Measurements from ENCODE around the gene CXCL3.
"Not testable (repeated sequence)": the region's sequence is repeated elsewhere in the genome, so short reads cannot be mapped to it uniquely, and the experiment has no call there.

CXCL3 gene

DNA sequence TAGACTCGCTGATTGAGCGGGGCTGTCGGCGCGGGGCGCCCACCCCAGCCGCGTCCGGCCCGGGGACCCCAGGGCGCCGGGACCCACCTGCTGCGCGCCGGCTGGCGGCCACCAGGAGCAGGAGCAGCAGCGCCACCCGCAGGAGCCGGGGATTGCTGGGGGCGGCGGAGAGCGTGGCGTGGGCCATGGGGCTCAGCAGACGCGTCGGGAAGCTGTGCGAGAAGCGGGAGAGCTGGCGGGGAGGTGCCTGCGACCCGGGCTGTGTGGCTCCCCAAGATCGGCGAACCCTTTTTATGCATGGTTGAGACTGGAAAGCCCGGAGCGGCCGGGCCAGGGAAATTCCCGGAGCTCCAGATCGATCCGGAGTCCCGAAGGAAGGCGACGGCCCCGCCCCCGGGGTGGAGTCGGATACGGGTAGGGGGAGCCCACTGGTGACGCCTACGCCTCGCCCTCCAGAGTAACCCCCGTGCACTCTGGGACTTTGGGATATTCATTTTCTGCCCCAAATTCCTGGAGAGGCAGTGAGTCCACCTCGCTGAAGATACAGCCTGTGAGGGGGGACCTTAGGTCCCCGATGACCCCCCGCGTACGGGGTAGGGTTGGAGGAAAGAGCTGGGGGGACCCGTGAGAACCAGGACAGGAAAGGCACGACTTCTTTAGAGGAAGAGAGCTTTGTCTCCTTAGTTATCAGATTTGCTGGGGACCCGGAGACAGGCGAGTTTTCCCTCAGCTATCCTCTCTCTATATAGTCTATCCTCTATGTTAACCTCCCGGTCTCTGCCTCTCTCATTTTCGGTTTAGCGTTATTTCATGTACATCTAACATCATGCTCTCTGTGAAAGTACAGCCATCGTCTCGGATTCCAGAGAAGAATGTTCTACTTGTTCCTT, at the start of gene CXCL3:
Gene CXCL3 (minus strand): TSS at position 265 of the 890 bp plus-strand sequence. CDS start 78 bp downstream, at position 187.
- DNase-seq (ENCODE audit: low read depth, low spot score), result no peak

DNA sequence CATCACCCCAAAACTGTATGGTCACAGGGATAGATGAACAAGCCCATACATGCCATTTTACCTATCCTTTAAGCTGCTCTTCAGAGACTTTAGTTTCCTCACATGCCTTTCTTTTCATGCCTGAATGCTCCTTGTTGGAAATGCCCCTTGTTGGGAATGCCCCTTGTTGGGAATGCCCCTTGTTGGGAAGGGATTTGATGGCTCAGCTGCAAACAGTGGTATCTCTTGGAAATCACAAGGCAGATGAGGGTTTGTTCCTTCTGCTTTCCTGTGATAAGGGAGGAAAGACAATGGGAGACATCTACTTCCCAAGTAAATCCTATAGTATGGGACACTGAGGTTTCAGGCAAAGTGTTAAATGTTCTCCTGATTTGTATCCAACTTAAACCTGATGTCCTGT, 49.0 kb upstream of the CXCL3 start:
- no peak for DNase-seq (ENCODE audit: low read depth, low spot score)

DNA sequence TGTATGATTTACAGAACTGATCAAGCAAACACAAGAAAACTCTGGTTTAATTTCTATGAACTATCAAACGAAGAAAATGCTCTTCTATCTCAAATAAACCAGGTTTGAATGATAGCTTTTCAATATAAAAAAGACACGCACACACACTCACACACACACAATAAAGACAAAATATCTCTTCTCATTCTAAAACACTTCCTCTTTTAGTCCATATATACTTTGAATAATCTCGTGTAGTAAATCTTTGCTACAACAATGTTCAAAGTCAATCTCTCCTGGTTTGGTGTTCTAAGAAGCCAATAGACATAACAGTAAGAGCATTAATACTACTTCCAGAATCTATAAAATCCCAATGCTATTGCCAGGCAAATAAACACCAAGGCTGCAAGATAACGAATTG, 47.2 kb upstream of the CXCL3 start:
- no peak for DNase-seq (ENCODE audit: low read depth, low spot score)

DNA sequence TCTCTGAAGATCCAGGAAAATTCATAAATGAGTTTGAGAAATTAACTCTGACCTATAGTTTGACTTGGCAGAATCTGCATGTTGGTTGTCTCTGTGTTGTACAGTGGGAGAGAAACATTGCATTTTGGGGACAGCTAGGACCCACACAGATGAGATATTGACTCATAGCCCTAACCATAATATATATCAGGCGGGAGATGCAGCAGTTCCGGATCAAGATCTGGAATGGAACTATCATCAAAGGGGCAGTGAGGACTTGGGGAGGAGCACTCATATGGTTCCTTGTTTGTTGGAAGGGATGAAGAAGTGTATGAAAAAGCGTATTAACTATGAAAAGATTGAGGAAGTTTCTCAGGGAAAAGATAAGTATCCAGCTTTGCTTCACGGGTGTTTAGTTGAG, 46.5 kb upstream of the CXCL3 start:
- no peak for DNase-seq (ENCODE audit: low read depth, low spot score)

DNA sequence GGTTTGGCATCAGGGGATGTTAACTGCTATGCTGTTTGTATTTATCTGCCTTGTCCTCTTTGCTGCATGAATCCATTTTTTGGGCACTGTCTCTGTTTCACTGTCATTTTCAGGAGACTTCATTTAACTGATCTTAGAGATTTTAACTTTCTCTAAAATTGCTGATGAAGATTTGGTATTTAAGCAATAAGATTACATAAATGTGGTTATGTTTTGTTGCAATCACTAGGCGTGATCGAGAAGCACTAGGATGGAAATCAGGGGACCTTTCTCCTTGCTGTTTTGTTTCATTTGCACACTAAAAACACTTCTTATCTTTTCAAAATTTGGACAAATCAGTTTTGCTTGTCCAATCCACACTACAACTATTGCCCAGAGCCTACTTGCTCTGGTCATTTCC, 45.1 kb upstream of the CXCL3 start:
- DNase-seq (ENCODE audit: low read depth, low spot score), result no peak

DNA sequence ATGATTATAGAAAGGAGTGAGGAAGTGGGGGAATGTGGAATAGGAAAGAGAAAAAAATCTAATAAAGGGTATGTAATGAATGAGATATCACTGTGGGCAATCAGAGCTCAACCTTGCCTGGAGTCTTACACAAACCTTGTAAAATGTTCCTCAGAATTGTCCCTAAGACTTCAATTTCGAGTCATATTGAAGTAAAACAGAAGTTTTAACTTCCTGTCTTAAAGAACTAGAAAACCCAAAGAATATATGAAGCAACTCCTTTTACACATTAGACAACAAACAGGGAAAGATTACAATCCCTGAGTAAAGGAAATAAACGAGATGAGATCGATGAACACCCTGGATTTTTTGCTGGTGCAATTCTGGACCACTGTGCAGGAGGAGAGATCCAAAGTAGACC, 42.5 kb upstream of the CXCL3 start:
- no peak for DNase-seq (ENCODE audit: low read depth, low spot score)

DNA sequence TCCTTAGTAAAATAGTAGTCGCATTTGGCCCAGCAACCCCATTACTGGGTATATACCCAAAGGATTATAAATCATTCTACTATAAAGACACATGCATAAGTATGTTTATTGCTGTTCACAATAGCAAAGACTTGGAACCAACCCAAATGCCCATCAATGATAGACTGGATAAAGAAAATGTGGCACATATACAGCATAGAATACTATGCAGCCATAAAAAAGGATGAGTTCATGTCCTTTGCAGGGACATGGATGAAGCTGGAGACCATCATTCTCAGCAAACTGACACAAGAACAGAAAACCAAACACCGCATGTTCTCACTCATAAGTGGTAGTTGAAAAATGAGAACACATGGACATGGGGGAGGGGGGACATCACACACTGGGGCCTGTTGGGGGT, 41.9 kb upstream of the CXCL3 start:
- not testable (repeated sequence) for DNase-seq (ENCODE audit: low read depth, low spot score)

DNA sequence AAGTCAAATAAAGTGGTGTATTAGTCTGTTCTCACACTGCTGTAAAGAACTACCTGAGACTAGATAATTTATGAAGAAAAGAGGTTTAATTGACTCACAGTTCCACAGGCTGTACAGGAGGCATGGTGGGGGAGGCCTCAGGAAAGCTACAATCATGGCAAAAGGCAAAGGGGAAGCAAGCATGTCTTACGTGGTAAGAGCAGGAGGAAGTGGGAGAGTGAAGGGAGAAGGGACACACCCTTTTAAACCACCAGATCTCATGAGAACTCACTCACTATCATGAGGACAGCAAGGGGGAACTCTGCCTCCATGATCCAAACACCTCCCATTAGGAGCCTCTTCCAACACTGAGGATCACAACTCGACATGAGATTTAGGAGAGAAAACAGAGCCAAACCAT, 40.5 kb upstream of the CXCL3 start:
- DNase-seq (ENCODE audit: low read depth, low spot score), result not testable (repeated sequence)

DNA sequence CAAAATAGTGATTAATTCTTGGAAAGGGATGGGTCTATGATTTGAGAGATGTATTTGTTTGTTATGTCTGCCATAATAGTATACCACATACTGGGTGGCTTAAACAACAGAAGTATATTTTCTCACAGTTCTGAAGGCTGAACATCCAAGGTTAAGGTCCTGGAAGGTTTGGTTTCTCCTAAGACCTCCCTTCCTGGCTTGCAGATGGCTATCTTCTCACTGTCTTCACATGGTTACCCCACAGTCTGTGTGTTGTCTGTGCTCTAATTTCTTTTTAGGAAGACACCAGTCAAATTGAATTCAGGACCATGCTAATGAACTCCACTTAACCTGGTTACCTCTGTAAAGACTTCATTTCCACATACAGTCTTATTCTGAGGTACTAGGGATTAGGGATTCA, 34.9 kb upstream of the CXCL3 start:
- DNase-seq (ENCODE audit: low read depth, low spot score), result no peak

DNA sequence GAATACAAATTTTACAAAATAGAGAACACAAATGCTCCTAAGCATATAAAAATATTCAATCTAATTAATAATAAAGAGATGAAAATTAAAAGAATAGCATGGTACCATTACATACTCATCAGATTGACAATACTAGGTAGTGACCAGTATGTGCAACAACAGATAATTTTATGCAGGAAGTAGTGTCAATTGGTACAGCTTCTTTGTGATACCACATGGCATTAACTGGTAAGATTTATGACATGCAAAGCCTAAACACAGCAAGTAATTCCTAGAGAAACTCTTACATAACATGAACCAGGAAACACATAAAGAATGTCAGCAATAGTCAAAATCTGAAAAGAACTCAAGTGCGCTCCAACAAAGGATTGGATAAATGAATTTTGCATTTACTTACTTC, 34.2 kb upstream of the CXCL3 start:
- no peak for DNase-seq (ENCODE audit: low read depth, low spot score)

DNA sequence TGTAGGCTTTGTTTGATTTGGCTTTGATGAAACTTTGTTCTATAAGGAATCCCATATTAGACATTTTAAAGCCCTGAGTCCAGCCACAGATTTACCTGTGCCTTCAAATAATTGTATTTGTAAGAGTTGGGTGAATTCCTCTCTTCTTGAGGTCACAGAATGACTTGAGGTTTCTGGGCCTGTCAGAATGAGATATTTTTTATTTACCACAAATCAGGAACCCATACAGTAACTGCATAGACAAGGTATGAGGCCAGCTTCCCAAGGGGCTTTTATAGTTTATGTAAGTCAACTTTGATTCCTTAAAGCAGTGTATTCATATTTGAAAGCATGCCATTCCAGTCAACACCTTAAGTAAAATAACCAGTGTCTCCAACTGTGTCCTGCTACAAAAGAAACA, 29.1 kb upstream of the CXCL3 start:
- DNase-seq (ENCODE audit: low read depth, low spot score), result no peak

DNA sequence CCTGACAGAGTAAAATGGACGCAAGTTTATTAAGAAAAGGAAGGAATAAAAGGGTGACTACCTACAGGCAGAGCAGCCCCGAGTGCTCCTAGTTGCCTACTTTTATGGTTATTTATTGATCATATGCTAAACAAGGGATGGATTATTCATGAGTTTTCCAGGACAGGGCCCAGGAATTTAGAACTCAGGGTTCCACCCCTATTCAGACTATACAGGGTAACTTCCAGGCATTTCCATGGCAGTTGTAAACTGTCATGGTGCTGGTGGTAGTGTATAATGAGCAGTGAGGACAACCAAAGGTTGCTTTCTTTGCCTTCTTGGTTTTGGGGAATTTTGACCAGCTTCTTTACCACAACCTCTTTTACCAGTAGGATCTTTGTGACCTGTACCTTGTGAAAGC, 27.7 kb upstream of the CXCL3 start:
- no peak for DNase-seq (ENCODE audit: low read depth, low spot score)

DNA sequence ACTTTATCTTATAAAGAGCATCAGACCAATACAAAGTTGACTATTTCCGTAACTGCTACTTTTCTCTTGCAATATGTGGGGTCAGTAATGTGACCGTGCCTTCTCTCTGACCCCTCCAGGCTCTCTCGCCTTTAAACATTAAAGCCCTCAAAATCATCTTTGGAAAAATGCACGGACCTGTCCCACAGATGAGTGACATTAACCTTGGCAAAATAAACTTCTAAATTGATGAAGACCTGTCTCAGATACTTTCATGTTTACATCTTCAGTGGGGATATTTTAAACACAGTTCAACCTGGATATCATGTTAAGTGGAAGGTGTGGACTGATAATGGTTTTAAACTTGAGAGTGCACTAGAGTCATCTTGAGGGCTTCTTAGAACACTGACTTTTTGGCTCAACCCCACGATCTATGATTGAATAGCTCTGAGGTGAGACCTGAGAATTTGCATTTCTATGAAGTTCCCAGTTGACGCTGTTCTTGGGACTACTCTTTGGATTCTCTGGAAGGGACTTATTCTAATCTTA, 26.7 kb upstream of the CXCL3 start:
- DNase-seq (ENCODE audit: low read depth, low spot score), result no peak

DNA sequence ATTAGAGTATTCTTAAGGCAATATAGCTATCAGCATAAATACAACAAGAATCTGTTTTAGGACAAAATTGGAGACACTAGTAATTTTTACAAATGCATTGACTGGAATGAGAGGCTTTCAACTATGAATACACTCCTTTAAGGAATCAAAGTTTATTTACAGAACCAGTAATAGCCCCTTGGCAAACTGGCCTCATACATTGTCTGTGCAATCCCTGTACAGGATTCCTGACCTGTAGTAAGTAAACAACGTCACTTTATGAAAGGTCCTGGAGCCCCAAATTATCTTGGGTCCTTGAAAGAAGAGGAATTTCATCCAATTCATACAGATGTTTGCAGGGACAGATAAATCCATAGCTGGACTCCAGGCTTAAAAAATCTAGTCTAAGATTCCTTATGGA, 25.4 kb upstream of the CXCL3 start:
- DNase-seq (ENCODE audit: low read depth, low spot score), result no peak

DNA sequence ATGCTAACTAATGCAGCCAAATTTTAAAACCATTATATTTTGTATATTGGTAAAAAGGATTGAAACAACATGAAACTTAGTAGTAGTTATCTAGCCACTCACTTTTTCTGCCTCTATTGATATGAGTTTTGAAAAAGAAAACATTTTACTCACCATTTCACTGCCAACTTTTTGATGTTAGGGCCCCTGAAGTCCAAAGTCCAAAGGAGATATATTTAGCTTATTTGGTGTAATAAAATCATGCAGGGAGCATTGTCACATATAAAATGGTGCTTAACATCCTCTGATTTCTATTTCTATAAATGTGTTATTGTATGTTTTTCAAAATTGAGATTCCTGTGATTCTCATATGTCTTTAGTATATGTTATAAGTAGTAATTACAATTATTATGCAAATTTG, 24.5 kb upstream of the CXCL3 start:
- no peak for DNase-seq (ENCODE audit: low read depth, low spot score)

DNA sequence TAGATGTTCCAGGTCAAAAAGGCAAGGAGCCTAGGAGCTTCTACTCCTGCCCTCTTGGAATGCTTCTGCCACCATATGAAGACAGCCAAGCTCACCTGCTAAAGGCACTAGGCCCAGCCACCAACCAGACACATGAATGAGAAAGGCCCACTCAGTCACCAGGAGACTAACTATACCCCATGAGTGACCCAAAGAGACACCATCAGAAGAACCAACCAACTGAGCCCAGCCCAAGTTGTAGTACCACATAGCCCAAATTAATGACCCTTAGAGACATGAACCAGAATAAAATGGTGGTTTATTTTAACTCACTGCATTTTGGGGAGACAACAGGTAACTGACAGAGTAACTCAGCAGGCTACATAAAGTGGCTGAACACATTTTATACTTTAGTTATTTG, 22.9 kb upstream of the CXCL3 start:
- no peak for DNase-seq (ENCODE audit: low read depth, low spot score)

DNA sequence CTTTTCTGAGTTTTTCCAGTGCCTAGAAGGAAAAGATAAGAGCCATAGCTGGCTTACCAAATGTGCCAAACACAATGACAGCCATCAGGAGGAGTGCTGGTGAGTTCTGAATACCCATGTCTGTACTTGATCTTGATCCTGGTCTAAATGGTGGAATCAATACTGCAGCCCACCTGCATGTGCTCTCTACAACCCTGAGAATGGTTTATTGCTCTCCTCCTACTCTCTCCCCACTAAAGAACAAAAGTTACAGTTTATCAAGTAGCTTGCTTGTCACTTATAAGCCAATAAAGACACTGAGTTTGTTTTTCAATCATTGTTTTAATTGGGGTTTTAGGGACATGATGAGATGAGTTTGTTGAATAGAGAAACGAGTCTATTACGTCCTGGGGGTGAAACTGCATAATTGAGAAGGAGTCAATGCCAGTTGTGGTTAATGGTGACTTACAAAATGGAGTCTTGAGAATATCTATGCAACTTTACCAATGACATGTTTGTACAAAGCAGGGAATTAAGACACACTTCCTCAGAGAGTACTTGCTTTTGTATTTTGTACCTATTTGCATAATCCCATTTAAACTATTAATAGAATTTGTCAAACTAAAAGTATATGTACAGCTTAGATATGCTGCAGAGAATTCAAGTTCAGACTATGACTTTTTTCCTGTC, 20.8 kb upstream of the CXCL3 start:
- DNase-seq (ENCODE audit: low read depth, low spot score), result no peak

DNA sequence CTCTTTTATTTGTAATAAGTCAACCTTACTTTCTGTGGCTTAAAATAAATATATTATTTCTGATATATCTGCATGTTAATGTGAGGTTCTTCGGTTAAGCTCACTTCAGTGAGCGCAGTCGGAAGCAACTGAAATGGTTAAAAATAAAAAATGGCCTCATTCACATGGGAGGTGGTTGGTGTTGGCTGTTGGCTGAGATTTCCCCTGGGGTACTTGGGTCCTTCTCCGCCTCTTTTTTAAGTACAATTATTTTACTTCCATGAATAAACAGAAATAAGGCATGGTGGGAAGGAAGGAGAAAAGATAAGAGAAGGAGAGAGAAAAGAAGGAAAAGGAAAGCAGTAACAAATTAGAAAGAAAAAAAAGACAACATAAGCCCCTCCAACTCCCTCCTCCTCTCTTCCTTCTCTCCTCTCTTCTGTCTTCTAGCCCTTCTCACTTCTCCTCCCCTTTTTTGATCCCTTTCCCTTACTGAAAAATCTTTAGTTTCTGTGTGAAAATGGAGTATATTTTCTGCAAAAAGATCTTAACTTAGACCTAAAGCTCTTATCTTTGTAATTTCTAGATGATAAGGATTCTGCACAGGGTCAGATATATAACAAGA, 19.7 kb upstream of the CXCL3 start:
- no peak for DNase-seq (ENCODE audit: low read depth, low spot score)

DNA sequence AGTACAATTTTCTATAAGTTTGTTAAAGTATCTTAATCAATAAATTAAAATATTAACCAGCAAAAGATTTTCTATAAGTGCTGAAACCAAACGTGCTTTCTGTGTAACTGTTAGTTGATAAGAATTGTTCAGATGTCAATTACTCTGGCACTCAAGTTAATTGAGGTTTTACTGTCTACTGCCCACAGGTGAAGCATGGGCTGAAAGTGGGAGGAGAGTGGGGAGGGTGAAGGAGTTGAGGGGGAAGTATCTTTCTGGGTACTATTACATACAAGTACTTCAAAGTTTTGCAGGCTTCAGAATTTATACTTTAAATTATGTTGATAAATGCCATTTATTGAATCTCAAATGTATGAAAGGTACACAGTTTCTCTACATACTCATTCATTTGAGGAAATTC, 19.1 kb upstream of the CXCL3 start:
- no peak for DNase-seq (ENCODE audit: low read depth, low spot score)

DNA sequence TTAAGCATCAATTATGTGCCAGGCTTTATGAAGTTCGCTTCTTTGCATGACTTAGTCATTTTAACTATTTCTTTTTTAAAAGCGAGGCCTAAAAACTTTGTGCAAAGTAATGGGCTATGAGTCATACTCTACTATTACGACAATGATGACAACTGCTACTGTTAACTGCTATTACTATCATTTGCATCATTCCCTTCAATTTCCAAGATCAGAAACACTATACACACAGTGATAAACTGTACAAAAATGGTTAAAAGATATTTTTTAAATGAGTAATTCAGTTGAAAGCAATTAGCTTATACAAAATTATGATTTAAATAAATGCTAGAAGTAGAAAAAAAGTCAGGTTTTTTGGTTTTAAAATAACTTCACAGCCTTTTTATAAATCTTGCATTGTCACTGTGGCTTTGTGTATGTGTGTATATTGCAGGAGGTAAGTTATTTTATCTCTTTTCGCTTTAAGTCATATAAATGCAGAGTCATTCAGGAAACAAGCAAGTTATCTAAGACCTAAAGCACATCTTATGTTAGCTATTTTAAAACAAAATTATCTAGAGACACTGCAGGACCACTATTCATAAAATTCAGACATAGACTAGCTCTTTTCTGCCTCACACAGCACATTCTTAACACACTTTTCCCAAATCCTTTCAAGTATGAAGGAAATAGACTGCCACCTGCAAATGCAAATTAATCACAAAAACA, 18.5 kb upstream of the CXCL3 start:
- DNase-seq (ENCODE audit: low read depth, low spot score), result no peak

DNA sequence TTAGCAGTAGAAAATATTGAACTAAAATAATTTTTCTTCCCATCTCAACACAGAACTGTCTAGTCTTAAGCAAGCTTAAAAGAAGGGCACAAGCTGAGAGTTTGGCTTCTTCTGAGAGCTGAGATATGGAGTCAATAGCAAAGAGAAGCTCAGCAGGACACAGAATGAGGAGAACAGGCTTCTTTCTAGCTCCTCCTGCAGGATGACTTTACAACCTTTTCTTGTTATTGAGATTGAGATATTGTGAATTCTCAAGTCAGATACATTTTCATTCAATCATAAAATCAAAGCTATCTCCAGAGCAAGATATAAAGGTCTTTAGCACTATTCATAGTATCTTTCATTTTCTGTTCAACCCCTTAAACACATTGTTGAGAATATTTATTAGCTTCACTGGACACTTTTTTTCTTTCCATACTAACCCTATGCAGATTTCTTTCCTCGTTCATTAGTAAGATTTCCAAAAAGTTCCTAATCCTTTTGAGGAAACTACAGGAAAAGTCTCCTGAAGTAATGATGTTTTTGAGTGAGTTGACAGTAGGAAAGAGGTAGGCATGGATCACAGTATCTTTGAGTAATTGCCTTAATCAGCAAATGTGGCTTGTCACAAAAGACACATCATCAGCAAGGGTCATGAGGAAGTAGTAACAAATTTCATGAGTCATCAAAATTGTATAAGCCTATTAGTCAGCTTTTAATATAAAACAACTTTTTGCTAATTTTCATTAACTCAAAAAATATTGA, 17.8 kb upstream of the CXCL3 start:
- no peak for DNase-seq (ENCODE audit: low read depth, low spot score)

Measured in activated naive CD8-positive, alpha-beta T cell treated with anti-CD3 and anti-CD28 coated beads, Interleukin-2, amount 50 U/mL, for 16 hours (primary cell).